ENCODE results near the gene S100A8.
"Not testable (repeated sequence)": the region's sequence is repeated elsewhere in the genome, so short reads cannot be mapped to it uniquely, and the experiment has no call there.

Gene S100A8

DNA sequence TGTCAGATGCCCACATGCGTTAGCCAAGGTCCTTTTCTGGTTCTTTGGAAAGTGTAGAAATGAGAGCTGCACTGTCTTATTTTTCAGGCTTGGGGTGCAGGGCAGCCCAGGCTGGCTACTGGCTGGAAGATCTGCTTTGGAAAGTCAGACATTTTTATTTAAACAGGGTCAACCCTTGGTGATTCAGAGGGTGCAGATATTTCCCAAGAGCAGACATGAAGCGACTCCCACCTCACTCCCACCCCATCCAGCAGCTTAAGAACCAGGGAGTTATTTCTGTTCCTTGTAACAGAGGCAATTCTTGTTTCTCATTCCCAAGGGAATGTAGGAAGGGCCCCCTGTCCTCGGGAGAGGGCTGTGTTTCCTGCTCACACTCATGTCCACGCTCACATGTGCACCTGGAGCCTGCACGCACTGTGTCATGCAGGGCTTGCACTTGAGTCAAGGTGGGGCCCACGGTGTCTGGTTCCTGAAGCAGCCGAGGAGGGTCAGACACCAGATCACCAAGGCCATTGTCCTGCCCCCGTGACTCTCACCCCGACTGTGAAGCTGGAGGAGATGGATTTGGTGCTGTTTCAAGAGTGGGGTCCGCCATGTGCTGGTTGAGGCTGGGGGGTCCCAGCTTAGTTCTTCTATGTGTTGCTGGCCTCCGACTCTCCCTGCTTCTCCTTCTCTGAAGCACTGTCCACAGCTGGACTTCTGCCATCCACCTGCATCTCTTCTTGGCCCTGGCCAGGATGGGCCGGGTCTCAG, 26.4 kb upstream of the S100A8 start:
- in situ Hi-C loops (cut with MboI; ENCODE audit: low sequenced_read_pairs), result no loop called here

DNA sequence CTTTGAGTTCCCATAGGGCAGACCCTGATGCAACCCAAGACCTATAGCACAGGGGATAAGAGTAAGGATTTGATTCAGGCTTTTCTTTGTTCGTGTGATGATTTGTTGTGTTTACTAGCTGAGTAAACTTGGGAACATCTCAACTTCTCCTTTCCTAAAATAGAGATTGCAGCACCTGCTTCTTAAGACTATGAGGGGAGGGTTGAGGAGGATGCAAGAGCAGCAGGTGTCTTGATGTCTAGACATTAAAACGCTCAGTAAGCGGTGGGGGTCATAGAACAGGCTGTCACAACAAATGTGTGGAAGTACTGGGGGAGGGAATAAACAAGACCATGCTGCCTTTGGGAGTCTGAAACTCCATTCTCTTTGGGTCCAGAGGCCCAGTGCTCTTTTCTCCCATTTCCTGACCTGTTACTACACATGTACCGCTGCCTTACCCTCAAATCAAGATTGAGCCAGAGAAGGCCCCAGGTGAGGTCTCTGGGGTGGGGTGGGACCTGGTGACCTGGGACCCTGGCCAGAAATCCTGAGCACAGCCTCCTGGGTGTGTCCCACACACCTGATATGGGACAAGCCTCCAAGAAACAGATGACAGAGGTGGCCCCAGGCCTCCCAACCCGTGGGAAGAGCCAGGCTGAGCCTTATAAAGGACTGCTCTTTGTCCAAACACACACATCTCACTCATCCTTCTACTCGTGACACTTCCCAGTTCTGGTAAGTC, 25.1 kb upstream of the S100A8 start, which contains the start of gene S100A7A:
TSS of gene S100A7A (plus strand) at position 671 of the 721 bp plus-strand sequence. CDS start 1,563 bp downstream, outside the sequence.
- in situ Hi-C loops (cut with MboI; ENCODE audit: low sequenced_read_pairs), result no loop called here

- in situ Hi-C loops (cut with MboI; ENCODE audit: low sequenced_read_pairs), result not testable (repeated sequence)
Measured at GRCh38 chr1:153413961-153414360, 23.1 kb upstream of the S100A8 start.

GRCh38 chr1:153407274-153407673, 16.4 kb upstream of the S100A8 start:
- in situ Hi-C loops (cut with MboI; ENCODE audit: low sequenced_read_pairs), result not testable (repeated sequence)

GRCh38 chr1:153405825-153406599, 15.1 kb upstream of the S100A8 start:
- in situ Hi-C loops (cut with MboI; ENCODE audit: low sequenced_read_pairs), result not testable (repeated sequence)

- in situ Hi-C loops (cut with MboI; ENCODE audit: low sequenced_read_pairs), result no loop called here
Measured at GRCh38 chr1:153404768-153405167, 13.9 kb upstream of the S100A8 start.

DNA sequence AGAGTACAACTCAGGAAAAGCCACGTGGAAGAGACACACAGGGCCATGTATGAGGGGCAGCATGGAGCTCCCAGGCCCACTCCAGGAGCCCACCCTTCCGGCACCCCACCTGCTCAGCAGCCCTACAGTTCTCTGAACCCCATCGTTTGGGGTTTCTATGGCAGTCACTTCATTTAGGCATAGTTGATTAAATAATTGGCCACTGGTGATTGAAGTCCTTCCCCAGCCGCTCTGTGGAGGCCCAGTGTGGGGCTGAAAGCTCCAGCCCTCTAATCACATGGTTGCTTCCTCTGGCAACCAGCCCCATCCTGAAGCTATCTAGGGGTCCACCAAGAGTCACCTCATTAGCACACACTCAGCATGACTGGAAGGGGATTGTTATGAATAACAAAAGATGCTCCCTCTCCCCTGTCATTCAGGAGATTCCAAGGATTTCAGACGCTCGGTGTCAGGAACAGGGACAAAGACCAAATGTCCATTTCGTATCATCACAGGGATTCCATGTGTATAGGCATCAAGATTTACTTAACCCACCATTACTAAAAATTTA, 13.3 kb upstream of the S100A8 start:
- in situ Hi-C loops (cut with MboI; ENCODE audit: low sequenced_read_pairs), result no loop called here

- in situ Hi-C loops (cut with MboI; ENCODE audit: low sequenced_read_pairs), result no loop called here
Measured at GRCh38 chr1:153403421-153404085, 12.7 kb upstream of the S100A8 start.

- in situ Hi-C loops (cut with MboI; ENCODE audit: low sequenced_read_pairs), result no loop called here
Measured at GRCh38 chr1:153402226-153402625, 11.4 kb upstream of the S100A8 start.

- in situ Hi-C loops (cut with MboI; ENCODE audit: low sequenced_read_pairs), result no loop called here
Measured at GRCh38 chr1:153401461-153401860, 10.6 kb upstream of the S100A8 start.

- in situ Hi-C loops (cut with MboI; ENCODE audit: low sequenced_read_pairs), result no loop called here
Measured at GRCh38 chr1:153400244-153400643, 9.4 kb upstream of the S100A8 start.

- in situ Hi-C loops (cut with MboI; ENCODE audit: low sequenced_read_pairs), result no loop called here
Measured at GRCh38 chr1:153399401-153400055, 8.7 kb upstream of the S100A8 start.

DNA sequence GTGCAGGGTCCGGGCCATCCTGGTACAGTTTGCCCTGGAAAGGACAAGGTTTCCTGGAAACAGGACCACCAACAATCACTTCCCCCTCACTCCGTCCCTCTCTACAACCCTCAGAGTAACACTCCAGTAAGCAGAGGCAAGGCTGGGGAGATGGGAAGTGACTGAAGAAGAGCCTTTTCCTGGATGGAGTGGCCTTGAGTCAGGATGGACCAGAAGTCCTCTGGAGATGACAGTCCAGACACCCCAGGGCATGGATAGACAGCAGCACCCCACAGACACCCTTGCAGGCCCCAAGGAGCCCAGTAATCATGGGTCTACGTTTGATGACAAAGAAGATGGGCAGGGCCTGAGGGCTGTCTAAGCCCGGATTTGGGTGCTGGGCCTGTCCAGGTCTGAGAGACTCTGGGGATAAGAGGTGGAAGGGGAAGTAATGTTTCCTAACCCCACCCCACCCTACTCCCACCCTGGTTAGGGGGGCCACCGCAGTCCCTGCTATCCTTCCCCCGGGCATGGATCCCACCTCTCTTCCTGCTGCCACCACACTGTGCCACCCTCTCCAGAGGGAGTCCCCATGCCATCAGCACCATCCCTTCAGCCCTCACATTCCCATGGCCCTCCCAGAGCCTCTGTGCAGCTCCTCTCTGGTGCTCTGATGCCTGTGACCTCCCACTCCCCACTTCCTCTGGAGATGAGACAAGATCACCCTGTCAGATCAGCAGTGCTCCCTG, 7.2 kb upstream of the S100A8 start:
- in situ Hi-C loops (cut with MboI; ENCODE audit: low sequenced_read_pairs), result no loop called here

GRCh38 chr1:153397051-153397923, 6.4 kb upstream of the S100A8 start:
- in situ Hi-C loops (cut with MboI; ENCODE audit: low sequenced_read_pairs), result no loop called here

DNA sequence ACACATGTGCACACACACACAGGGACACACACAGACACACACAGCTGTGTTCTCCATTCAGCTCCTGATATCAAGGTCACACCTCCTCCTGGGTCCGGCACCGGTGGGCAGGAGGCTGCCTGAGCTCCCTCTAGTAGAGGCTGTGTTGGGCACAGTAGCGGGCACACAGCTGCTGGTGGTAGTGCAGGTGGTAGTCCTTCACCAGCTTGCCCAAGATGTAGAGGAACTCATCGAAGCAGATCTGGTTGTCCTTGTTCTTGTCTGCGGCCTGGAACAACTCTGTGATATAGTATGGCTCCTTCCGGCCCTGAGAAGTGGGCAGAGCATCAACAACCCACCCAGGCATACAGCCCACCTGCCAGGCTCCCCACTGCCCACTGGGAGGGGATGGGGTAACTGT, 5.6 kb upstream of the S100A8 start:
- in situ Hi-C loops (cut with MboI; ENCODE audit: low sequenced_read_pairs), result no loop called here

DNA sequence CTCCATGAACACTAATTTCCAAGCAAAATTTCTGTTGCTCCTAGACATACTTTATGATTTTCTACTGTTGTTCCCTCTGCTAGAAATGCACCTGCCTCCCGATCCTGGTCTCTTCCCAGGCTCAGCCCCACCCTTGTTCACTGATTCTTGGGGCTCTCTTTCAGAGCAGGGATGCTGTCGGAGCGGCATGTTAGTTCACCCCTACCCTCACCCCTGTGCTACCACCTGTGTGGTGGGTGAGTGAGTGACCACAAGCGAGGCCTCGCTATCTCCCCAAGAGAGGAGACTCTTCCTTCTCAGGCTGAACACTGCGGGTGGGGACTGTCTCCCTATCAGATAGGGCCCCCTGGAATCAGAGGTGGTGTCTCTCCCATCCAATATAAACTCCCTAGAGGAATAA, 4.9 kb upstream of the S100A8 start:
- in situ Hi-C loops (cut with MboI; ENCODE audit: low sequenced_read_pairs), result no loop called here

- in situ Hi-C loops (cut with MboI; ENCODE audit: low sequenced_read_pairs), result no loop called here
Measured at GRCh38 chr1:153395136-153395685, 4.3 kb upstream of the S100A8 start.

DNA sequence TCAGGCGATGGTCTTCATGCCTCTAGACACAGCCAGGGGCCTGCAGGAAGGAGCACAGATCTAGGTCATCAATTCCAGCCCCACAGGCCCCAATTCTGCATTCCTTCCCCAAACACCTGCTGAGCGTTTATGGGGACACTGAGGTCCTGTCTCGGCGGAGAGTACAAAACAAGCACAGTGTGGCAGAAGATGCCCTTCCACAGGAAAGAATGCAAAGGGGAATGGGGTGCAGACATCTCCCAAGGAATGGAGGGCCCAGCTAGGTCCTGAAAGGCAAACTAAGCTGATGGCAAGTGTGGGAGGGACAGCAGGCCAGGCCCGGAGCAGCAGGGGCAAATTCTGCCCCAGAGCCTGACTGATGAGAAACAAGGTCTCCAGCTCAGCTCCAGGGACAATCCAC, 3.5 kb upstream of the S100A8 start:
- in situ Hi-C loops (cut with MboI; ENCODE audit: low sequenced_read_pairs), result no loop called here
